H1 (cell line): Measurements from ENCODE around the gene LRTM2. TPM values are rescaled to one million over a fixed set of nuclear protein-coding genes. Genes with fewer than 3 reads are reported as not detected.

Source experiments
- CTCF ChIA-PET: fragments of 300-600 bp; sonication (Branson Sonifier 250); formaldehyde crosslinking; loops from one replicate; lab custom pipeline; 2021; ENCODE audit not compliant: partially characterized antibody; lab: Charles Lee
- POLR2A ChIA-PET: fragments of 300-600 bp; sonication (Branson Sonifier 250); formaldehyde crosslinking; loops from one replicate; lab custom pipeline; 2021; ENCODE audit warnings: inconsistent platforms; ENCODE audit not compliant: partially characterized antibody; lab: Charles Lee
- DNase-seq, 2 experiments: peaks; one replicate each; pipeline versions ENCODE4 v3.0.0 to v3.0.0-alpha.2; 2010 to 2022; ENCODE audit warnings: low spot score in 2 of 2, low read depth in 1 of 2, mixed read lengths in 1 of 2
- FAIRE-seq: peaks from 2 replicates; lab custom pipeline; 2011; peaks lifted over from hg19 to GRCh38; lab: Jason Lieb, UNC
- H2AFZ ChIP-seq: 2 replicates; pipeline ENCODE4 v1.8.1; 2012; ENCODE audit warnings: low read length, inconsistent platforms
- H2AK5ac ChIP-seq: 2 replicates; pipeline ENCODE4 v1.6.1; 2013; ENCODE audit warnings: low read depth, low read length
- H2BK120ac ChIP-seq: replicated peaks from 2 replicates; pipeline ENCODE3; 2013; ENCODE audit warnings: low read depth, low read length, inconsistent platforms
- H2BK12ac ChIP-seq: 2 replicates; pipeline ENCODE4 v1.6.1; 2013; ENCODE audit warnings: low read depth, low read length
- H2BK15ac ChIP-seq: 2 replicates; pipeline ENCODE4 v1.6.1; 2013; ENCODE audit warnings: low read length
- H2BK20ac ChIP-seq: 2 replicates; pipeline ENCODE4 v1.6.1; 2013; ENCODE audit warnings: low read length
- H2BK5ac ChIP-seq: 2 replicates; pipeline ENCODE4 v1.6.1; 2013; ENCODE audit warnings: low read depth, low read length
- H3K14ac ChIP-seq: 2 replicates; pipeline ENCODE4 v1.6.1; 2013; ENCODE audit warnings: inconsistent platforms; ENCODE audit not compliant: insufficient read length
- H3K18ac ChIP-seq: 2 replicates; pipeline ENCODE4 v1.6.1; 2013; ENCODE audit warnings: low read length; ENCODE audit errors: extremely low read depth
- H3K23ac ChIP-seq: 2 replicates; pipeline ENCODE4 v1.6.1; 2013; ENCODE audit warnings: inconsistent platforms; ENCODE audit not compliant: insufficient read length
- H3K23me2 ChIP-seq: 2 replicates; pipeline ENCODE4 v1.6.1; 2013; ENCODE audit warnings: low read depth, low read length
- H3K27ac ChIP-seq: 2 replicates; pipeline ENCODE4 v1.6.1; 2011; ENCODE audit warnings: low read depth, low read length, inconsistent platforms
- H3K27me3 ChIP-seq, 4 experiments: replicated peaks in 1 of 4; 1 replicate in 1 of 4; 2 replicates in 3 of 4; pipeline versions ENCODE4 v1.6.1 to v1.8.1; 2011 to 2013; ENCODE audit warnings: low read length in 3 of 4, mild to moderate bottlenecking in 3 of 4, inconsistent platforms in 2 of 4, mixed read lengths in 2 of 4, moderate library complexity in 1 of 4; ENCODE audit not compliant: control insufficient read depth in 3 of 4, insufficient read depth in 3 of 4; ENCODE audit errors: extremely low read depth in 1 of 4
- H3K36me3 ChIP-seq, 4 experiments: 2 replicates each; pipeline versions ENCODE4 v1.6.1 to v1.8.1; 2011 to 2013; ENCODE audit warnings: mild to moderate bottlenecking in 4 of 4, low read length in 3 of 4, moderate library complexity in 2 of 4, control low read depth in 1 of 4, inconsistent platforms in 1 of 4; ENCODE audit not compliant: insufficient read depth in 4 of 4, control insufficient read depth in 2 of 4
- H3K4ac ChIP-seq: replicated peaks from 2 replicates; pipeline ENCODE3; 2013; ENCODE audit warnings: low read length, low read depth, mixed read lengths, inconsistent platforms; ENCODE audit not compliant: insufficient read length
- H3K4me1 ChIP-seq, 4 experiments: replicated peaks in 1 of 4; 1 replicate in 1 of 4; 2 replicates in 3 of 4; pipeline versions ENCODE4 v1.6.1 to v1.8.1; 2011 to 2013; ENCODE audit warnings: low read length in 3 of 4, inconsistent platforms in 2 of 4, mixed read lengths in 1 of 4; ENCODE audit not compliant: insufficient read depth in 4 of 4, control insufficient read depth in 3 of 4
- H3K4me2 ChIP-seq, 2 experiments: 2 replicates each; pipeline versions ENCODE4 v1.6.1 to v1.8.1; 2011 to 2013; ENCODE audit warnings: low read depth in 2 of 2, low read length in 2 of 2, control low read depth in 1 of 2, inconsistent platforms in 1 of 2, mild to moderate bottlenecking in 1 of 2; ENCODE audit not compliant: insufficient read depth in 1 of 2
- H3K4me3 ChIP-seq, 4 experiments: fragments of 200-600, 300-600 bp in 1 of 4; sonication (generic), shearing (Covaris generic), sonication (Bioruptor Twin) in 1 of 4; 2 replicates each; pipeline versions ENCODE4 v1.5.1 to v1.8.1; 2011 to 2016; ENCODE audit warnings: low read length in 4 of 4, low read depth in 3 of 4, control low read depth in 2 of 4, inconsistent platforms in 2 of 4, mild to moderate bottlenecking in 2 of 4, mixed read lengths in 1 of 4, moderate library complexity in 1 of 4; ENCODE audit not compliant: insufficient read depth in 2 of 4; ENCODE audit errors: extremely low read depth in 1 of 4
- H3K56ac ChIP-seq: replicated peaks from 2 replicates; pipeline ENCODE3; 2013; ENCODE audit warnings: low read depth, mild to moderate bottlenecking, mixed read lengths, low read length, inconsistent platforms; ENCODE audit not compliant: insufficient read length
- H3K79me1 ChIP-seq: 2 replicates; pipeline ENCODE4 v1.6.1; 2013; ENCODE audit warnings: low read depth, low read length, control low read depth
- H3K79me2 ChIP-seq, 2 experiments: 2 replicates each; pipeline versions ENCODE4 v1.6.1 to v1.8.1; 2012 to 2013; ENCODE audit warnings: low read length in 2 of 2, mild to moderate bottlenecking in 2 of 2, inconsistent platforms in 1 of 2; ENCODE audit not compliant: insufficient read depth in 2 of 2, control insufficient read depth in 1 of 2
- H3K9ac ChIP-seq, 4 experiments: replicated peaks in 1 of 4; 1 replicate in 1 of 4; 2 replicates in 3 of 4; pipeline versions ENCODE4 v1.6.1 to v1.8.1; 2011 to 2013; ENCODE audit warnings: low read depth in 3 of 4, low read length in 3 of 4, control low read depth in 2 of 4, mild to moderate bottlenecking in 2 of 4, moderate library complexity in 2 of 4, inconsistent platforms in 1 of 4; ENCODE audit errors: extremely low read depth in 1 of 4
- H3K9me3 ChIP-seq, 2 experiments: 2 replicates each; pipeline versions ENCODE4 v1.6.1 to v1.8.1; 2012 to 2013; ENCODE audit warnings: mild to moderate bottlenecking in 2 of 2, moderate library complexity in 2 of 2, control low read depth in 1 of 2, inconsistent platforms in 1 of 2, low read depth in 1 of 2, low read length in 1 of 2, mixed read lengths in 1 of 2; ENCODE audit not compliant: insufficient read depth in 2 of 2
- H4K20me1 ChIP-seq, 2 experiments: replicated peaks in 1 of 2; 2 replicates each; pipeline versions ENCODE3 to v1.8.1; 2011 to 2013; ENCODE audit warnings: inconsistent platforms in 2 of 2, low read length in 2 of 2, mild to moderate bottlenecking in 1 of 2; ENCODE audit not compliant: insufficient read depth in 2 of 2, control insufficient read depth in 1 of 2
- H4K5ac ChIP-seq: 2 replicates; pipeline ENCODE4 v1.6.1; 2013; ENCODE audit warnings: low read length, low read depth, mixed read lengths, inconsistent platforms; ENCODE audit not compliant: insufficient read length
- H4K8ac ChIP-seq: 2 replicates; pipeline ENCODE4 v1.8.0; 2013; ENCODE audit warnings: mild to moderate bottlenecking, moderate library complexity, low read length, inconsistent platforms; ENCODE audit not compliant: insufficient read depth; ENCODE audit errors: extremely low read depth
- H4K91ac ChIP-seq: replicated peaks from 2 replicates; pipeline ENCODE3; 2013; ENCODE audit warnings: low read length, mixed read lengths, inconsistent platforms; ENCODE audit not compliant: insufficient read length
- ATF3 ChIP-seq: IDR thresholded peaks from 2 replicates; pipeline ENCODE4 v1.6.1; 2011; ENCODE audit warnings: low read depth, mild to moderate bottlenecking, low read length; ENCODE audit not compliant: insufficient read depth
- CEBPB ChIP-seq: IDR thresholded peaks from 2 replicates; pipeline ENCODE4 v1.6.1; 2012; ENCODE audit warnings: low read depth, low read length
- CHD2 ChIP-seq: IDR thresholded peaks from 2 replicates; pipeline ENCODE4 v1.6.1; 2012; ENCODE audit warnings: low read length, improper control_type of control experiment
- CREB1 ChIP-seq: IDR thresholded peaks from 2 replicates; pipeline ENCODE4 v1.6.1; 2012; ENCODE audit warnings: inconsistent platforms
- HDAC2 ChIP-seq, 2 experiments: fragments of 300-600 bp in 1 of 2; sonication (generic) in 1 of 2; IDR thresholded peaks; 2 replicates each; pipeline ENCODE4 v1.6.1; 2011 to 2012; ENCODE audit warnings: low read depth in 2 of 2, low read length in 2 of 2, mild to moderate bottlenecking in 2 of 2, moderate library complexity in 2 of 2, borderline replicate concordance in 1 of 2, inconsistent platforms in 1 of 2
- NRF1 ChIP-seq: IDR thresholded peaks from 2 replicates; pipeline ENCODE4 v1.6.1; 2011; ENCODE audit warnings: mild to moderate bottlenecking, low read depth, low read length, improper control_type of control experiment
- SIX5 ChIP-seq: IDR thresholded peaks from 2 replicates; pipeline ENCODE4 v1.6.1; 2011; ENCODE audit warnings: mild to moderate bottlenecking, low read depth, low read length
- SUZ12 ChIP-seq: fragments of 200-600 bp; sonication (generic); IDR thresholded peaks from 2 replicates; pipeline ENCODE4 v1.6.1; 2012; ENCODE audit warnings: mild to moderate bottlenecking, inconsistent platforms, low read length, moderate library complexity, mixed read lengths
- TAF7 ChIP-seq: optimal IDR thresholded peaks from 2 replicates; pipeline ENCODE3; 2011; ENCODE audit warnings: low read depth, mild to moderate bottlenecking, inconsistent platforms, low read length, moderate library complexity, borderline replicate concordance
- TCF12 ChIP-seq: IDR thresholded peaks from 2 replicates; pipeline ENCODE4 v1.6.1; 2011; ENCODE audit warnings: low read depth, mild to moderate bottlenecking, low read length
- YY1 ChIP-seq: IDR thresholded peaks from 2 replicates; pipeline ENCODE4 v1.6.1; 2011; ENCODE audit warnings: low read depth, mild to moderate bottlenecking, low read length
- WGBS, 2 experiments: shearing (Covaris generic) in 1 of 2; methylation state at CpG; one replicate each; pipeline versions ENCODE4 v1.1.6 to v1.1.7; 2013 to 2015; ENCODE audit warnings: low lambda C conversion rate in 2 of 2, mixed read lengths in 2 of 2, inconsistent platforms in 1 of 2, low coverage in 1 of 2, missing lambda C conversion rate in 1 of 2; ENCODE audit not compliant: insufficient replicate concordance in 2 of 2, insufficient coverage in 1 of 2, insufficient read length in 1 of 2; ENCODE audit errors: extremely low coverage in 1 of 2, missing lambda C conversion rate in 1 of 2; 5-methylcytosine and 5-hydroxymethylcytosine counted together
- polyA plus RNA-seq, 7 experiments: library from polyadenylated mRNA; depleted of rRNA in 3 of 7; stranded (reverse) in 5 of 7; unstranded in 2 of 7; fragments of >200 nt in 5 of 7; fragments of 200-250 nt in 2 of 7; gene quantifications; 1 replicate in 5 of 7; 2 replicates in 1 of 7; 4 replicates in 1 of 7; pipeline versions ENCODE4 v1.2.1 to v1.2.3, GENCODE V29; 2011 to 2013; ENCODE audit warnings: missing spikeins in 2 of 7, mixed read lengths in 2 of 7
- total RNA-seq: library from RNA; stranded (reverse); fragmentation: NEBNext Ultra II Directional; extraction: Animal tissue kit (Norgen Biotek cat#: 25700); gene quantifications from 2 replicates; pipeline ENCODE4 v1.2.1, GENCODE V29; 2021
- TF ChIP-seq, protein P1 (sequence below): IDR thresholded peaks from 2 replicates; pipeline ENCODE4 v1.6.1; 2012; ENCODE audit warnings: low read length, inconsistent platforms

Gene LRTM2
- total and polyA plus RNA-seq, 2 of the 8 experiments (the other 6 are each of a cell fraction or from before 2014, with no cell fraction given), result 0.06 TPM; not detected in 1

GRCh38 chr12:1781772-1782171 is 38.6 kb upstream of the LRTM2 start:
- Histone ChIP-seq H2AFZ (no peak overlapping the region), H2AK5ac (no peak overlapping the region), H2BK15ac (no peak overlapping the region), H3K36me3 (peaks cover 0 to 12% (median 5%) of the 10 kb centered on the region in 4 experiments; a peak in 4 of 8 replicates), H3K4me3 (no peak overlapping the region), H3K9ac (no peak overlapping the region), H3K14ac (no peak overlapping the region), H3K9me3 (no peaks in the 10 kb centered on the region), H4K5ac (no peak overlapping the region), H3K4me2 (no peak overlapping the region), H2BK5ac (no peak overlapping the region), H3K79me1 (no peaks in the 10 kb centered on the region; the same call in 1 of the 2 replicates), H4K8ac (no peak overlapping the region), H4K20me1 (peaks cover 2 to 3% of the 10 kb centered on the region in 2 experiments), H3K23me2 (no peaks in the 10 kb centered on the region), H3K23ac (no peak overlapping the region), H3K79me2 (0 out of 4 replicates have a peak, but pooled peaks cover 0 to under 1% of the 10 kb centered on the region in 2 experiments), H2BK12ac (no peak overlapping the region), H3K27ac (0 out of 2 replicates have a peak overlapping the region, but pooled peaks have one; percentile 10), H2BK120ac (no peak overlapping the region), H3K4me1 (no peaks in the 10 kb centered on the region), H3K27me3 (no peaks in the 10 kb centered on the region), H3K18ac (no peak overlapping the region), H3K4ac (no peak overlapping the region), H4K91ac (no peak overlapping the region), H2BK20ac (no peak overlapping the region), H3K56ac (no peak overlapping the region)
- FAIRE-seq, result no peak
- ChIA-PET POLR2A (interaction anchor here (1.1 kb wide), 1 partner anchor 111 kb away, joined by 3 read pairs; no protein-coding TSS in a partner anchor), CTCF (interaction anchor here (0.8 to 12.4 kb wide), 5 partner anchors 9 to 130 kb away, joined by 3 to 265 read pairs (median 9); no protein-coding TSS in a partner anchor)
- 61% methylated on average over 2 of the region's 2 CpGs; no CpG with 5 or more reads in 1 of the 2 experiments for WGBS, 2 experiments
- DNase-seq, result no peak
- no peak for TF ChIP-seq TCF12
- TF ChIP-seq YY1, result no peak
- no peak for TF ChIP-seq CHD2
- TF ChIP-seq, protein P1, sequence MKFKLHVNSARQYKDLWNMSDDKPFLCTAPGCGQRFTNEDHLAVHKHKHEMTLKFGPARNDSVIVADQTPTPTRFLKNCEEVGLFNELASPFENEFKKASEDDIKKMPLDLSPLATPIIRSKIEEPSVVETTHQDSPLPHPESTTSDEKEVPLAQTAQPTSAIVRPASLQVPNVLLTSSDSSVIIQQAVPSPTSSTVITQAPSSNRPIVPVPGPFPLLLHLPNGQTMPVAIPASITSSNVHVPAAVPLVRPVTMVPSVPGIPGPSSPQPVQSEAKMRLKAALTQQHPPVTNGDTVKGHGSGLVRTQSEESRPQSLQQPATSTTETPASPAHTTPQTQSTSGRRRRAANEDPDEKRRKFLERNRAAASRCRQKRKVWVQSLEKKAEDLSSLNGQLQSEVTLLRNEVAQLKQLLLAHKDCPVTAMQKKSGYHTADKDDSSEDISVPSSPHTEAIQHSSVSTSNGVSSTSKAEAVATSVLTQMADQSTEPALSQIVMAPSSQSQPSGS, result no peak
- TF ChIP-seq CEBPB, result no peak
- TF ChIP-seq ATF3, result no peak
- no peak for TF ChIP-seq NRF1
- TF ChIP-seq CREB1, result no peak
- no peak for TF ChIP-seq SIX5
- TF ChIP-seq SUZ12, result no peak
- no peak for TF ChIP-seq HDAC2 (IDR thresholded peaks at IDR 0.05; ENCODE audit: borderline replicate concordance in 1 of 2, low read depth in 2 of 2, low read length in 2 of 2)
- TF ChIP-seq TAF7, result no peak
